HEK293 (cell line): ENCODE data around the gene MRPL36.
"Not testable (repeated sequence)": the region's sequence is repeated elsewhere in the genome, so short reads cannot be mapped to it uniquely, and the experiment has no call there.

ENCODE experiments used
- CTCF ChIA-PET: fragments of 350-600 bp; formaldehyde crosslinking; extraction: SDS; loops from one replicate; lab custom pipeline; 2021; ENCODE audit warnings: antibody characterized with exemption; lab: Yijun Ruan, JAX
- POLR2A ChIA-PET: fragments of 300-600 bp; formaldehyde crosslinking; extraction: SDS; loops from one replicate; lab custom pipeline; 2020; ENCODE audit warnings: antibody characterized with exemption, inconsistent platforms; lab: Yijun Ruan, JAX
- H3K27ac ChIP-seq: fragments of 200-500 bp; sonication (Bioruptor generic); 2 replicates; pipeline ENCODE4 v1.5.1; 2014; ENCODE audit warnings: low read depth, low read length, control low read depth, inconsistent platforms; ENCODE audit errors: extremely low read depth
- H3K36me3 ChIP-seq, 2 experiments: fragments of 200-500 bp in 1 of 2; sonication (Bioruptor generic) in 1 of 2; 1 replicate in 1 of 2; 2 replicates in 1 of 2; pipeline ENCODE4 v1.5.1; 2014 to 2017; ENCODE audit warnings: inconsistent platforms in 2 of 2, low read length in 2 of 2; ENCODE audit not compliant: control insufficient read depth in 2 of 2, insufficient read depth in 1 of 2
- H3K4me1 ChIP-seq: fragments of 200-500 bp; sonication (Bioruptor generic); 2 replicates; pipeline ENCODE4 v1.5.1; 2014; ENCODE audit warnings: mild to moderate bottlenecking, low read length, inconsistent platforms; ENCODE audit not compliant: control insufficient read depth, insufficient read depth
- H3K4me3 ChIP-seq: 2 replicates; pipeline ENCODE4 v1.5.1; 2011; ENCODE audit warnings: low read depth, mild to moderate bottlenecking, control low read depth, low read length, moderate library complexity
- H3K9me3 ChIP-seq: fragments of 200-500 bp; sonication (Bioruptor generic); 2 replicates; pipeline ENCODE4 v1.5.1; 2014; ENCODE audit warnings: low read depth, low read length, inconsistent platforms; ENCODE audit not compliant: control insufficient read depth, insufficient read depth
- AEBP2 ChIP-seq: fragments of 450-650 bp; formaldehyde crosslinking; IDR thresholded peaks from 2 replicates; pipeline ENCODE4 v1.5.1; 2016; ENCODE audit warnings: missing biosample characterization, missing genetic modification characterization, borderline replicate concordance
- EGR2 ChIP-seq: fragments of 450-650 bp; formaldehyde crosslinking; IDR thresholded peaks from 2 replicates; pipeline ENCODE4 v1.5.1; 2016; ENCODE audit warnings: low read depth, missing biosample characterization, missing genetic modification characterization
- GLIS1 ChIP-seq: fragments of 450-650 bp; formaldehyde crosslinking; IDR thresholded peaks from 2 replicates; pipeline ENCODE4 v1.5.1; 2016; ENCODE audit warnings: missing biosample characterization, missing genetic modification characterization
- MYNN ChIP-seq: fragments of 450-650 bp; formaldehyde crosslinking; IDR thresholded peaks from 2 replicates; pipeline ENCODE4 v1.5.1; 2016; ENCODE audit warnings: missing biosample characterization, missing genetic modification characterization, borderline replicate concordance
- PRDM10 ChIP-seq: fragments of 450-650 bp; formaldehyde crosslinking; IDR thresholded peaks from 2 replicates; pipeline ENCODE4 v1.5.1; 2016; ENCODE audit warnings: missing biosample characterization, missing genetic modification characterization
- TSHZ1 ChIP-seq: fragments of 450-650 bp; formaldehyde crosslinking; IDR thresholded peaks from 2 replicates; pipeline ENCODE4 v1.5.1; 2016; ENCODE audit warnings: missing biosample characterization, missing genetic modification characterization, borderline replicate concordance
- ZBTB21 ChIP-seq: fragments of 450-650 bp; formaldehyde crosslinking; IDR thresholded peaks from 2 replicates; pipeline ENCODE4 v1.5.1; 2017; ENCODE audit warnings: missing biosample characterization, missing genetic modification characterization
- ZBTB6 ChIP-seq: fragments of 450-650 bp; formaldehyde crosslinking; IDR thresholded peaks from 2 replicates; pipeline ENCODE4 v1.5.1; 2017; ENCODE audit warnings: missing biosample characterization, missing genetic modification characterization
- ZBTB7A ChIP-seq: fragments of 450-650 bp; formaldehyde crosslinking; IDR thresholded peaks from 2 replicates; pipeline ENCODE4 v1.5.1; 2016; ENCODE audit warnings: low read depth, missing biosample characterization, missing genetic modification characterization
- ZBTB8A ChIP-seq: fragments of 450-650 bp; formaldehyde crosslinking; IDR thresholded peaks from 2 replicates; pipeline ENCODE4 v1.5.1; 2016; ENCODE audit warnings: missing biosample characterization, missing genetic modification characterization
- ZFP69B ChIP-seq: fragments of 450-650 bp; formaldehyde crosslinking; IDR thresholded peaks from 2 replicates; pipeline ENCODE4 v1.5.1; 2016; ENCODE audit warnings: missing biosample characterization, missing genetic modification characterization
- ZNF169 ChIP-seq: fragments of 450-650 bp; formaldehyde crosslinking; IDR thresholded peaks from 2 replicates; pipeline ENCODE4 v1.5.1; 2016; ENCODE audit warnings: missing biosample characterization, missing genetic modification characterization
- ZNF202 ChIP-seq: fragments of 450-650 bp; formaldehyde crosslinking; IDR thresholded peaks from 2 replicates; pipeline ENCODE4 v1.5.1; 2016; ENCODE audit warnings: missing biosample characterization, missing genetic modification characterization, borderline replicate concordance
- ZNF23 ChIP-seq: fragments of 450-650 bp; formaldehyde crosslinking; IDR thresholded peaks from 2 replicates; pipeline ENCODE4 v1.5.1; 2016; ENCODE audit warnings: missing biosample characterization, missing genetic modification characterization, borderline replicate concordance
- ZNF266 ChIP-seq: fragments of 450-650 bp; formaldehyde crosslinking; IDR thresholded peaks from 2 replicates; pipeline ENCODE4 v1.5.1; 2016; ENCODE audit warnings: missing biosample characterization, missing genetic modification characterization, low read depth
- ZNF311 ChIP-seq: fragments of 450-650 bp; formaldehyde crosslinking; IDR thresholded peaks from 2 replicates; pipeline ENCODE4 v1.5.1; 2017; ENCODE audit warnings: missing biosample characterization, missing genetic modification characterization, borderline replicate concordance
- ZNF426 ChIP-seq: fragments of 450-650 bp; formaldehyde crosslinking; IDR thresholded peaks from 2 replicates; pipeline ENCODE4 v1.5.1; 2017; ENCODE audit warnings: missing biosample characterization, missing genetic modification characterization, mild to moderate bottlenecking, inconsistent platforms, moderate library complexity
- ZNF510 ChIP-seq: fragments of 450-650 bp; formaldehyde crosslinking; IDR thresholded peaks from 2 replicates; pipeline ENCODE4 v1.5.1; 2018; ENCODE audit warnings: mild to moderate bottlenecking, missing genetic modification characterization, missing biosample characterization; ENCODE audit not compliant: insufficient replicate concordance
- ZNF544 ChIP-seq: fragments of 450-650 bp; formaldehyde crosslinking; IDR thresholded peaks from 2 replicates; pipeline ENCODE4 v1.5.0; 2017; ENCODE audit warnings: missing biosample characterization, missing genetic modification characterization
- ZNF548 ChIP-seq: fragments of 450-650 bp; formaldehyde crosslinking; IDR thresholded peaks from 2 replicates; pipeline ENCODE4 v1.5.1; 2016; ENCODE audit warnings: missing biosample characterization, missing genetic modification characterization
- ZNF670 ChIP-seq: fragments of 450-650 bp; formaldehyde crosslinking; IDR thresholded peaks from 2 replicates; pipeline ENCODE4 v1.5.1; 2016; ENCODE audit warnings: missing biosample characterization, missing genetic modification characterization, low read depth
- ZNF776 ChIP-seq: fragments of 450-650 bp; formaldehyde crosslinking; IDR thresholded peaks from 2 replicates; pipeline ENCODE4 v1.5.0; 2017; ENCODE audit warnings: missing biosample characterization, missing genetic modification characterization, borderline replicate concordance

The MRPL36 gene

GRCh38 chr5:1844708-1845436, 45.2 kb upstream of the MRPL36 start (continued):
- TF ChIP-seq ZBTB7A (tag by site-specific recombination) (no peak), ZBTB21 (tag by site-specific recombination) (no peak), ZNF548 (tag by site-specific recombination) (no peak), ZNF202 (peak; percentile 4; the same call in 1 of the 2 replicates), PRDM10 (tag by site-specific recombination) (no peak), ZNF311 (tag by site-specific recombination) (no peak), ZNF23 (tag by site-specific recombination) (no peak), MYNN (tag by site-specific recombination) (no peak), GLIS1 (tag by site-specific recombination) (no peak), ZNF776 (tag by site-specific recombination) (no peak), ZNF169 (no peak), ZNF544 (no peak), ZNF266 (tag by site-specific recombination) (no peak), ZNF670 (tag by site-specific recombination) (no peak), ZBTB6 (tag by site-specific recombination) (peak; percentile 90), EGR2 (tag by site-specific recombination) (peak; percentile 24; the same call in 1 of the 2 replicates), ZFP69B (tag by site-specific recombination) (no peak), AEBP2 (no peak), ZNF510 (tag by site-specific recombination) (no peak), ZNF426 (tag by site-specific recombination) (no peak), ZBTB8A (tag by site-specific recombination) (no peak), TSHZ1 (tag by site-specific recombination) (no peak)

GRCh38 chr5:1843761-1844160, 44.1 kb upstream of the MRPL36 start:
- H3K36me3 ChIP-seq, H3K4me1 ChIP-seq, H3K4me3 ChIP-seq, POLR2A ChIA-PET, CTCF ChIA-PET, H3K9me3 ChIP-seq, H3K27ac ChIP-seq: not testable (repeated sequence)
